CD8-positive, alpha-beta memory T cell (primary cell): ENCODE measurements around the gene SPHK1. TPM values are rescaled to one million over a fixed set of nuclear protein-coding genes. Genes with fewer than 3 reads are reported as not detected.
A peak's percentile ranks its signal among the peaks of the same experiment; 100 is the strongest.

Experiments used
- CTCF ChIA-PET: fragments of 350-600 bp; sonication (Branson Sonifier 250); formaldehyde crosslinking; loops from one replicate; lab custom pipeline; 2021; ENCODE audit warnings: antibody characterized with exemption; lab: Charles Lee
- POLR2A ChIA-PET: fragments of 350-600 bp; sonication (Branson Sonifier 250); formaldehyde crosslinking; loops from one replicate; lab custom pipeline; 2021; ENCODE audit warnings: antibody characterized with exemption; lab: Charles Lee
- DNase-seq, 5 donors: peaks; one replicate each; pipeline versions ENCODE4 v3.0.0 to v3.0.0-alpha.2; 2020 to 2022; ENCODE audit warnings: mixed read lengths in 1 of 5
- H3K27ac ChIP-seq: one replicate; pipeline ENCODE4 v1.7.0; 2013; ENCODE audit warnings: low read depth, mild to moderate bottlenecking, low read length, moderate library complexity
- H3K27me3 ChIP-seq: 2 replicates; pipeline ENCODE4 v1.7.0; 2013; ENCODE audit warnings: low read length, mild to moderate bottlenecking; ENCODE audit not compliant: insufficient read depth, poor library complexity, severe bottlenecking
- H3K36me3 ChIP-seq: 2 replicates; pipeline ENCODE4 v1.7.0; 2013; ENCODE audit warnings: mild to moderate bottlenecking, low read length, moderate library complexity; ENCODE audit not compliant: insufficient read depth
- H3K4me1 ChIP-seq: 2 replicates; pipeline ENCODE4 v1.7.0; 2013; ENCODE audit warnings: mild to moderate bottlenecking, low read length, moderate library complexity; ENCODE audit not compliant: insufficient read depth
- H3K4me3 ChIP-seq: 2 replicates; pipeline ENCODE4 v1.7.0; 2013; ENCODE audit warnings: mild to moderate bottlenecking, low read length
- H3K9me3 ChIP-seq: 2 replicates; pipeline ENCODE4 v1.7.0; 2013; ENCODE audit warnings: mild to moderate bottlenecking, low read length
- H3K27ac Mint-ChIP-seq, 8 donors: one replicate each; pipeline ENCODE4 v1.8.0; 2020 to 2021; ENCODE audit warnings: mixed read lengths in 8 of 8, mild to moderate bottlenecking in 6 of 8, inconsistent platforms in 3 of 8, moderate library complexity in 3 of 8
- H3K27me3 Mint-ChIP-seq, 2 donors: one replicate each; pipeline ENCODE4 v1.8.0; 2020 to 2021; ENCODE audit warnings: mixed read lengths in 2 of 2, mild to moderate bottlenecking in 1 of 2, moderate library complexity in 1 of 2
- H3K36me3 Mint-ChIP-seq, 3 donors: one replicate each; pipeline ENCODE4 v1.8.0; 2020 to 2021; ENCODE audit warnings: mixed read lengths in 3 of 3, inconsistent platforms in 1 of 3, mild to moderate bottlenecking in 1 of 3
- H3K4me1 Mint-ChIP-seq, 3 donors: one replicate each; pipeline ENCODE4 v1.8.0; 2020 to 2021; ENCODE audit warnings: mixed read lengths in 3 of 3, inconsistent platforms in 1 of 3, mild to moderate bottlenecking in 1 of 3
- H3K4me3 Mint-ChIP-seq, 7 donors: one replicate each; pipeline ENCODE4 v1.8.0; 2020 to 2021; ENCODE audit warnings: mixed read lengths in 7 of 7, mild to moderate bottlenecking in 6 of 7, moderate library complexity in 4 of 7, inconsistent platforms in 2 of 7
- H3K9me3 Mint-ChIP-seq, 5 donors: one replicate each; pipeline ENCODE4 v1.8.0; 2020 to 2022; ENCODE audit warnings: mixed read lengths in 5 of 5, mild to moderate bottlenecking in 3 of 5, moderate library complexity in 2 of 5, inconsistent platforms in 1 of 5
- polyA plus RNA-seq: library from polyadenylated mRNA; unstranded; fragments of 300-500 nt; fragmentation: Illumina TruSeq; gene quantifications from one replicate; pipeline ENCODE4 v1.2.3, GENCODE V29; 2021
- total RNA-seq, 2 experiments: library from RNA; stranded (reverse); gene quantifications; one replicate each; pipeline ENCODE4 v1.2.3, GENCODE V29; 2021

SPHK1 gene
- total and polyA plus RNA-seq, 3 experiments from 2014 or later: 0.76 to 18.7 (median 17.2) TPM

- no peaks in the 10 kb centered on the region for H3K4me1 ChIP-seq
- no peak overlapping the region for H3K27ac ChIP-seq
- no peak overlapping the region for H3K4me3 ChIP-seq
- Mint-ChIP-seq H3K9me3 (no peaks in the 10 kb centered on the region), H3K4me3 (no peak overlapping the region), H3K36me3 (peaks cover 5 to 89% (median 27%) of the 10 kb centered on the region in 3 donors), H3K4me1 (no peaks in the 10 kb centered on the region), H3K27ac (peak overlapping the region in 1 of 8 donors; percentile 1), H3K27me3 (no peaks in the 10 kb centered on the region)
- H3K27me3 ChIP-seq: no peaks in the 10 kb centered on the region
- H3K9me3 ChIP-seq: no peaks in the 10 kb centered on the region
- POLR2A ChIA-PET: interaction anchor here (0.5 to 1.0 kb wide), 4 partner anchors 45 to 93 kb away, joined by 3 to 6 read pairs (median 3); partner anchors contain the start of gene PRPSAP1
- peaks cover 48% of the 10 kb centered on the region for H3K36me3 ChIP-seq
- CTCF ChIA-PET: interaction anchor here (0.5 to 7.4 kb wide), 35 partner anchors 7 to 384 kb away, joined by 3 to 175 read pairs (median 6); partner anchors contain the start of genes PRPSAP1, QRICH2, RHBDF2 and SPHK1
- no peak for DNase-seq
These were observed 14.2 kb downstream of the SPHK1 start for GRCh38 chr17:76398523-76399174.

GRCh38 chr17:76399175-76400172 lies 15.1 kb downstream of the SPHK1 start:
- Histone ChIP-seq H3K4me3 (no peak overlapping the region), H3K36me3 (peaks cover 55% of the 10 kb centered on the region), H3K27me3 (no peaks in the 10 kb centered on the region), H3K4me1 (no peaks in the 10 kb centered on the region), H3K27ac (no peak overlapping the region), H3K9me3 (no peaks in the 10 kb centered on the region)
- Mint-ChIP-seq H3K36me3 (peaks cover 5 to 91% (median 31%) of the 10 kb centered on the region in 3 donors), H3K9me3 (no peaks in the 10 kb centered on the region), H3K27ac (peak overlapping the region in 1 of 8 donors; percentile 29), H3K4me1 (no peaks in the 10 kb centered on the region), H3K4me3 (peak overlapping the region in 1 of 7 donors; percentile 75), H3K27me3 (no peaks in the 10 kb centered on the region)
- CTCF ChIA-PET: interaction anchor here (0.9 to 7.4 kb wide), 12 partner anchors 11 to 385 kb away, joined by 3 to 175 read pairs (median 8); partner anchors contain the start of genes PRPSAP1, QRICH2, RHBDF2 and SPHK1
- no peak for DNase-seq
- POLR2A ChIA-PET: interaction anchor here (1.0 kb wide), 1 partner anchor 46 kb away, joined by 3 read pairs; the partner anchor contains the start of gene PRPSAP1

GRCh38 chr17:76402711-76403110 lies 18.3 kb downstream of the SPHK1 start:
- CTCF ChIA-PET: interaction anchor here (7.3 kb wide), 1 partner anchor 99 kb away, joined by 175 read pairs; the partner anchor contains the start of gene QRICH2
- H3K36me3 ChIP-seq: peaks cover 38% of the 10 kb centered on the region
- H3K27ac ChIP-seq: no peak overlapping the region
- Mint-ChIP-seq H3K9me3 (no peaks in the 10 kb centered on the region), H3K27ac (peak overlapping the region in 1 of 8 donors; percentile 29), H3K27me3 (no peaks in the 10 kb centered on the region), H3K4me3 (no peak overlapping the region), H3K4me1 (peaks cover 0 to under 1% (median 0%) of the 10 kb centered on the region in 3 donors), H3K36me3 (peaks cover 5 to 81% (median 34%) of the 10 kb centered on the region in 3 donors)
- POLR2A ChIA-PET: no interaction called here
- no peaks in the 10 kb centered on the region for H3K9me3 ChIP-seq
- no peak overlapping the region for H3K4me3 ChIP-seq
- H3K27me3 ChIP-seq: no peaks in the 10 kb centered on the region
- H3K4me1 ChIP-seq: no peaks in the 10 kb centered on the region
- no peak for DNase-seq

GRCh38 chr17:76404256-76404655 lies 19.8 kb downstream of the SPHK1 start:
- Mint-ChIP-seq H3K27me3 (no peaks in the 10 kb centered on the region), H3K4me1 (peaks cover 4 to 11% (median 9%) of the 10 kb centered on the region in 3 donors)
- POLR2A ChIA-PET: no interaction called here

GRCh38 chr17:76404976-76405563 lies 20.7 kb downstream of the SPHK1 start:
- CTCF ChIA-PET: interaction anchor here (1.5 to 1.6 kb wide), 2 partner anchors 8 to 16 kb away, joined by 6 to 10 read pairs; no protein-coding TSS in a partner anchor
- H3K36me3 Mint-ChIP-seq: peaks cover 0 to 66% (median 28%) of the 10 kb centered on the region in 3 donors
- Histone ChIP-seq H3K4me3 (no peak overlapping the region), H3K36me3 (peaks cover 28% of the 10 kb centered on the region), H3K27me3 (no peaks in the 10 kb centered on the region), H3K9me3 (no peaks in the 10 kb centered on the region), H3K27ac (no peak overlapping the region), H3K4me1 (no peaks in the 10 kb centered on the region)
- H3K9me3 Mint-ChIP-seq: no peaks in the 10 kb centered on the region
- H3K4me1 Mint-ChIP-seq: peaks cover 7 to 11% (median 9%) of the 10 kb centered on the region in 3 donors
- H3K27me3 Mint-ChIP-seq: no peaks in the 10 kb centered on the region
- DNase-seq: peak in 1 of 5 donors; percentile 42
- H3K4me3 Mint-ChIP-seq: no peak overlapping the region
- POLR2A ChIA-PET: no interaction called here
- peak overlapping the region in 1 of 8 donors; percentile 63 for H3K27ac Mint-ChIP-seq

More at GRCh38 chr17:76404256-76404655, 19.8 kb downstream of the SPHK1 start:
- Histone ChIP-seq H3K4me1 (no peaks in the 10 kb centered on the region), H3K4me3 (no peak overlapping the region), H3K36me3 (peaks cover 28% of the 10 kb centered on the region), H3K27me3 (no peaks in the 10 kb centered on the region), H3K9me3 (no peaks in the 10 kb centered on the region), H3K27ac (no peak overlapping the region)
- Mint-ChIP-seq H3K27ac (peak overlapping the region in 2 of 8 donors; percentile 19 to 32), H3K36me3 (peaks cover 0 to 69% (median 30%) of the 10 kb centered on the region in 3 donors), H3K4me3 (no peak overlapping the region), H3K9me3 (no peaks in the 10 kb centered on the region)
- DNase-seq: no peak
- CTCF ChIA-PET: interaction anchor here (1.5 kb wide), 1 partner anchor 15 kb away, joined by 6 read pairs; no protein-coding TSS in a partner anchor

GRCh38 chr17:76405607-76405966 lies 21.2 kb downstream of the SPHK1 start:
- Mint-ChIP-seq H3K4me3 (no peak overlapping the region), H3K27ac (no peak overlapping the region), H3K4me1 (peaks cover 7 to 11% (median 9%) of the 10 kb centered on the region in 3 donors), H3K27me3 (no peaks in the 10 kb centered on the region), H3K9me3 (no peaks in the 10 kb centered on the region), H3K36me3 (peaks cover 0 to 66% (median 28%) of the 10 kb centered on the region in 3 donors)
- no peak overlapping the region for H3K4me3 ChIP-seq
- H3K27ac ChIP-seq: no peak overlapping the region
- POLR2A ChIA-PET: interaction anchor here (0.6 kb wide), 1 partner anchor 99 kb away, joined by 5 read pairs; no protein-coding TSS in a partner anchor
- DNase-seq: peak in 1 of 5 donors; percentile 17
- H3K36me3 ChIP-seq: peaks cover 23% of the 10 kb centered on the region
- H3K27me3 ChIP-seq: no peaks in the 10 kb centered on the region
- H3K4me1 ChIP-seq: no peaks in the 10 kb centered on the region
- CTCF ChIA-PET: interaction anchor here (1.6 kb wide), 1 partner anchor 8 kb away, joined by 10 read pairs; no protein-coding TSS in a partner anchor
- H3K9me3 ChIP-seq: no peaks in the 10 kb centered on the region
